Measurements from ENCODE around the gene ENGASE. TPM values are rescaled to one million over a fixed set of nuclear protein-coding genes. Genes with fewer than 3 reads are reported as not detected.
A peak's percentile ranks its signal among the peaks of the same experiment; 100 is the strongest.

Gene ENGASE
- total RNA-seq, 1 donor from 2014 or later, result 10.5 TPM

GRCh38 chr17:79053251-79053925 lies 21.2 kb upstream of the ENGASE start:
- H3K36me3 ChIP-seq (ENCODE audit: control insufficient read depth, insufficient read depth, low read length), result no peaks in the 10 kb centered on the region
- H3K4me3 ChIP-seq (ENCODE audit: low read depth, low read length), result no peak overlapping the region
- H3K27me3 ChIP-seq (ENCODE audit: control insufficient read depth, insufficient read depth, low read length), result no peaks in the 10 kb centered on the region
- FAIRE-seq (no peak), DNase-seq (ENCODE audit: low read depth) (peak; percentile 18)
- TF ChIP-seq CTCF (IDR thresholded peaks at IDR 0.05; ENCODE audit: insufficient read depth, low read length, severe bottlenecking), result no peak

- Histone ChIP-seq H3K36me3 (ENCODE audit: control insufficient read depth, insufficient read depth, low read length) (no peaks in the 10 kb centered on the region), H3K27me3 (ENCODE audit: control insufficient read depth, insufficient read depth, low read length) (no peaks in the 10 kb centered on the region), H3K4me3 (ENCODE audit: low read depth, low read length) (no peak overlapping the region)
- DNase-seq (ENCODE audit: low read depth) (no peak), FAIRE-seq (no peak)
- no peak for TF ChIP-seq CTCF (IDR thresholded peaks at IDR 0.05; ENCODE audit: insufficient read depth, low read length, severe bottlenecking)
Measured at GRCh38 chr17:79054200-79054960, 20.2 kb upstream of the ENGASE start.

- Histone ChIP-seq H3K36me3 (ENCODE audit: control insufficient read depth, insufficient read depth, low read length) (no peaks in the 10 kb centered on the region), H3K27me3 (ENCODE audit: control insufficient read depth, insufficient read depth, low read length) (no peaks in the 10 kb centered on the region), H3K4me3 (ENCODE audit: low read depth, low read length) (no peak overlapping the region)
- FAIRE-seq (no peak), DNase-seq (ENCODE audit: low read depth) (no peak)
- no peak for TF ChIP-seq CTCF (IDR thresholded peaks at IDR 0.05; ENCODE audit: insufficient read depth, low read length, severe bottlenecking)
Measured at GRCh38 chr17:79055197-79055596, 19.4 kb upstream of the ENGASE start.

- no peaks in the 10 kb centered on the region for H3K27me3 ChIP-seq (ENCODE audit: control insufficient read depth, insufficient read depth, low read length)
- FAIRE-seq (no peak), DNase-seq (ENCODE audit: low read depth) (no peak)
- H3K4me3 ChIP-seq (ENCODE audit: low read depth, low read length), result no peak overlapping the region
- no peaks in the 10 kb centered on the region for H3K36me3 ChIP-seq (ENCODE audit: control insufficient read depth, insufficient read depth, low read length)
- TF ChIP-seq CTCF (IDR thresholded peaks at IDR 0.05; ENCODE audit: insufficient read depth, low read length, severe bottlenecking), result no peak
Measured at GRCh38 chr17:79057737-79058385, 16.8 kb upstream of the ENGASE start.

- FAIRE-seq, result no peak
- no peaks in the 10 kb centered on the region for H3K36me3 ChIP-seq (ENCODE audit: control insufficient read depth, insufficient read depth, low read length)
- H3K4me3 ChIP-seq (ENCODE audit: low read depth, low read length), result no peak overlapping the region
- no peaks in the 10 kb centered on the region for H3K27me3 ChIP-seq (ENCODE audit: control insufficient read depth, insufficient read depth, low read length)
- DNase-seq (ENCODE audit: low read depth), result no peak
- no peak for TF ChIP-seq CTCF (IDR thresholded peaks at IDR 0.05; ENCODE audit: insufficient read depth, low read length, severe bottlenecking)
Measured at GRCh38 chr17:79062691-79063090, 11.9 kb upstream of the ENGASE start.

Data from bronchial epithelial cell (primary cell).